DOHH2 (cell line): ENCODE data around the gene HOXA6.

Experiments used
- CTCF ChIP-seq: fragments of 200-600 bp; sonication (generic); IDR thresholded peaks from one replicate; pipeline ENCODE4 v1.5.1; 2014; ENCODE audit warnings: antibody characterized with exemption, mild to moderate bottlenecking, low read depth, low read length; ENCODE audit not compliant: poor library complexity, severe bottlenecking
- EZH2phosphoT487 ChIP-seq: fragments of 200-600 bp; sonication (generic); IDR thresholded peaks from 2 replicates; pipeline ENCODE4 v1.6.1; 2017; ENCODE audit warnings: borderline replicate concordance, mild to moderate bottlenecking, antibody characterized with exemption, low read length, moderate library complexity, mixed read lengths

GRCh38 chr7:27151341-27151930 lies 3.9 kb upstream of the HOXA6 start:
- TF ChIP-seq CTCF (no peak), EZH2phosphoT487 (peak; percentile 83; the same call in 1 of the 2 replicates)
